Measurements from ENCODE around the gene ARVCF. TPM values are rescaled to one million over a fixed set of nuclear protein-coding genes. Genes with fewer than 3 reads are reported as not detected.

Gene ARVCF
- total RNA-seq, 2 donors from 2014 or later, result 39.6 to 65.9 TPM

DNA sequence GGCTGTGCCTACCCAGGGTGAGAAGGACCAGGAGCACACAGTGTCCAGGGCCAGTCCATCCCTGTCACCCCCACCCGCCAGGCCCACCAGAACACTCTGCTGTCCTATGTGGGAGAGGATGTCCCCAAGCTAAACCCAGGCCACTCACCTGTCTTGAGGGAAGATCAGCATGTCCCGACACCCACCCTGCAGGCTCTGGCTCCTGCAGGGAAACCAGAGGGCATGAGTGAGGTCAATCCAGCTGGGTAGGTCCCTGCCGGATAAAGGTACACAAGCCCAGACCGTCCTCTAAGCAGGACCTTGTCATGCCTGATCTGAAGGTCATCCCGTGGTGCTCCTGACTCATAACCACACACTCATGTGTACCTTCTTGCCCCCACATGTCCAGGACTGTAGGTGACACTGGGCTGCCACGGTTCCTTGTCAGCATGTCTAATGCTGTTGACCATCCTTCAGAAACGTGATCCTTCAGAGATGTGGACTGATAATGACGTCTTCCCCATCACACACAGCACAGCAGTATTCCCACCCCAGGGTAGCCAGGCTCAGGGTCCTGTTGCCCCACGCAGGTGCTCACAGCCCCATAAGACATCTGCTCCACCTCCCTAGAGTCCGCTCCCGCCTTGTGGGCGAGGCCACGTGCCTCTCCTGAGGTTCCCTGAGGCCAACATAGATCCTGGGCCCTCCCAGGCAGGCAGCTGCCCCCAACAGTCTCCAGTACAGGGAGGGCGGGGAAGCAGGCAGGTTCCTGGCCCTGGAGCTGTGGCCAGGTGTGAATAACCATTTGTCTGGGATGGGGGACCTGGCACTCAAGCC, 6.1 kb downstream of the ARVCF start:
- TF ChIP-seq POLR2A (IDR thresholded peaks at IDR 0.05) (no peak), POLR2AphosphoS5 (IDR thresholded peaks at IDR 0.05) (no peak), CTCF (IDR thresholded peaks at IDR 0.05) (no peak)
- intact Hi-C loops (cut with DNase I), result no loop called here

GRCh38 chr22:20009582-20010306, 6.9 kb downstream of the ARVCF start:
- no peaks in the 10 kb centered on the region for H3K9me3 ChIP-seq
- no peaks in the 10 kb centered on the region for H3K27me3 ChIP-seq (replicated peaks; ENCODE audit: insufficient read depth)
- H3K27ac ChIP-seq, result no peak overlapping the region
- no peaks in the 10 kb centered on the region for H3K4me1 ChIP-seq (replicated peaks)
- DNase-seq (ENCODE audit: low spot score), result no peak
- H3K4me3 ChIP-seq, result no peak overlapping the region
- 92% methylated on average over 6 of the region's 8 CpGs for WGBS
- intact Hi-C loops (cut with DNase I), result no loop called here
- TF ChIP-seq CTCF (IDR thresholded peaks at IDR 0.05), result no peak
- no peak for TF ChIP-seq POLR2A (IDR thresholded peaks at IDR 0.05)
- TF ChIP-seq POLR2AphosphoS5 (IDR thresholded peaks at IDR 0.05), result no peak
- no peaks in the 10 kb centered on the region for H3K36me3 ChIP-seq

More for the DNA sequence above, 6.1 kb downstream of the ARVCF start:
- no peak overlapping the region for H3K27ac ChIP-seq
- no peaks in the 10 kb centered on the region for H3K36me3 ChIP-seq
- WGBS, result 80% methylated on average over 14 of the region's 14 CpGs
- H3K4me3 ChIP-seq, result no peak overlapping the region
- H3K9me3 ChIP-seq, result no peaks in the 10 kb centered on the region
- no peaks in the 10 kb centered on the region for H3K4me1 ChIP-seq (replicated peaks)
- DNase-seq (ENCODE audit: low spot score), result no peak
- H3K27me3 ChIP-seq (replicated peaks; ENCODE audit: insufficient read depth), result no peaks in the 10 kb centered on the region

DNA sequence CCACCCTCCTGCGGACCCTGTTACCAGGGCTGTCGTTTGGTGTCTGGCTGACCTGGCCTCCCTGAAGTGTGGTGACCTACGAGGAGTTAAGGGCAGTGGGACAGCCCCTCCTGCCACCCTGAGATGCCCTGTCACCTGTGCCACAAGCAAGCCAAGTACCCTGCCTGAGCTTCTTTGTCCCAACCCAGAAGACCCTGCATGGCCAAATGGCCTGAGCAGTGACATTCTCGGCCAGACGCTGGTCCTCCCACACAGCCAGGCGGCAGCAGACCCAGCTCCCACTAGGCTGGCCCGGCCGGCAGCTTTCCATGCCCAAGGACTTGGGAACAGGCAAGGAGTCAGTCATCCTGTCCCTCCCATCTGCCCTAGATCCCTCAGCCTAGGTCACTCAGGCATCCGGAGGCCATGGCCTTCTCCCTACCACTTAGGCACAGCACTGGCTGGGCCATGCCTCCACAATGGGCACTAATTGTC, 7.6 kb downstream of the ARVCF start:
- no peak for DNase-seq (ENCODE audit: low spot score)
- 79% methylated on average over 9 of the region's 9 CpGs for WGBS
- intact Hi-C loops (cut with DNase I), result no loop called here

GRCh38 chr22:20008221-20008995, 8.2 kb downstream of the ARVCF start:
- TF ChIP-seq POLR2A (IDR thresholded peaks at IDR 0.05), result no peak
- no peak for TF ChIP-seq CTCF (IDR thresholded peaks at IDR 0.05)
- no peak for TF ChIP-seq POLR2AphosphoS5 (IDR thresholded peaks at IDR 0.05)

More for the DNA sequence above, 7.6 kb downstream of the ARVCF start:
- no peak for TF ChIP-seq CTCF (IDR thresholded peaks at IDR 0.05)
- TF ChIP-seq POLR2AphosphoS5 (IDR thresholded peaks at IDR 0.05), result no peak
- TF ChIP-seq POLR2A (IDR thresholded peaks at IDR 0.05), result no peak
- no peaks in the 10 kb centered on the region for H3K27me3 ChIP-seq (replicated peaks; ENCODE audit: insufficient read depth)
- H3K4me1 ChIP-seq (replicated peaks), result no peaks in the 10 kb centered on the region
- H3K27ac ChIP-seq, result no peak overlapping the region
- H3K9me3 ChIP-seq, result no peaks in the 10 kb centered on the region
- no peak overlapping the region for H3K4me3 ChIP-seq
- no peaks in the 10 kb centered on the region for H3K36me3 ChIP-seq

More at GRCh38 chr22:20008221-20008995, 8.2 kb downstream of the ARVCF start:
- Histone ChIP-seq H3K27me3 (replicated peaks; ENCODE audit: insufficient read depth) (no peaks in the 10 kb centered on the region), H3K4me1 (replicated peaks) (no peaks in the 10 kb centered on the region), H3K27ac (no peak overlapping the region), H3K4me3 (no peak overlapping the region), H3K9me3 (no peaks in the 10 kb centered on the region), H3K36me3 (no peaks in the 10 kb centered on the region)
- intact Hi-C loops (cut with DNase I), result no loop called here
- WGBS, result 88% methylated on average over 11 of the region's 11 CpGs
- DNase-seq (ENCODE audit: low spot score), result no peak
